Renal pelvis (tissue), 4 donors: ENCODE measurements around the gene PWWP2B. TPM values are rescaled to one million over a fixed set of nuclear protein-coding genes. Genes with fewer than 3 reads are reported as not detected.
A peak's percentile ranks its signal among the peaks of the same experiment; 100 is the strongest.

Experiments used
- DNase-seq: peaks from one replicate; pipeline ENCODE4 v3.0.0-alpha.2; 2013
- polyA plus RNA-seq, 3 donors: library from polyadenylated mRNA; unstranded; fragments of 120-200 nt; gene quantifications; one replicate each; pipeline ENCODE4 v1.2.1, GENCODE V29; 2013; ENCODE audit not compliant: insufficient read length in 3 of 3

The PWWP2B gene
- polyA plus RNA-seq, 3 donors: 9.7 to 12.5 (median 12.4) TPM

GRCh38 chr10:132392811-132393694 is 3.9 kb upstream of the PWWP2B start:
- DNase-seq: no peak

GRCh38 chr10:132393695-132394181 is 3.3 kb upstream of the PWWP2B start:
- no peak for DNase-seq

GRCh38 chr10:132394201-132394811 is 2.7 kb upstream of the PWWP2B start:
- DNase-seq: no peak

- DNase-seq: no peak
Measured at GRCh38 chr10:132394936-132395703, 1.9 kb upstream of the PWWP2B start.

GRCh38 chr10:132395704-132396493 is 1.1 kb upstream of the PWWP2B start:
- DNase-seq: peak; percentile 53

- peak; percentile 69 for DNase-seq
Measured at GRCh38 chr10:132396494-132397035, 435 bp upstream of the PWWP2B start.

GRCh38 chr10:132397671-132398565 is 918 bp downstream of the PWWP2B start:
- no peak for DNase-seq

GRCh38 chr10:132398566-132398991 is 1.6 kb downstream of the PWWP2B start:
- DNase-seq: no peak

- DNase-seq: no peak
Measured at GRCh38 chr10:132399117-132400035, 2.4 kb downstream of the PWWP2B start.

- no peak for DNase-seq
Measured at GRCh38 chr10:132400041-132400546, 3.1 kb downstream of the PWWP2B start.

- no peak for DNase-seq
Measured at GRCh38 chr10:132400547-132401151, 3.6 kb downstream of the PWWP2B start.

GRCh38 chr10:132401401-132402118 is 4.6 kb downstream of the PWWP2B start:
- DNase-seq: no peak

- no peak for DNase-seq
Measured at GRCh38 chr10:132402781-132403241, 5.8 kb downstream of the PWWP2B start.

- no peak for DNase-seq
Measured at GRCh38 chr10:132403511-132404168, 6.6 kb downstream of the PWWP2B start.

GRCh38 chr10:132404169-132404880 is 7.3 kb downstream of the PWWP2B start:
- DNase-seq: no peak

- no peak for DNase-seq
Measured at GRCh38 chr10:132404911-132405462, 8.0 kb downstream of the PWWP2B start.
